DOHH2 (cell line): ENCODE measurements around the gene CLDN14.

Experiments
- H3F3A ChIP-seq: fragments of 200-600 bp; sonication (generic), shearing (Covaris generic); 2 replicates; pipeline ENCODE4 v1.6.0; 2016; ENCODE audit warnings: antibody characterized with exemption, mild to moderate bottlenecking; ENCODE audit not compliant: control insufficient read depth, insufficient read depth
- H3K27ac ChIP-seq: fragments of 200-600 bp; sonication (generic); 2 replicates; pipeline ENCODE4 v1.5.1; 2014; ENCODE audit warnings: low read depth, mild to moderate bottlenecking, low read length, moderate library complexity
- H3K27me3 ChIP-seq: fragments of 200-600 bp; sonication (generic); 2 replicates; pipeline ENCODE4 v1.6.1; 2014; ENCODE audit warnings: mild to moderate bottlenecking, low read length, mixed read lengths; ENCODE audit not compliant: control insufficient read depth
- H3K36me3 ChIP-seq: fragments of 200-600 bp; sonication (generic); 2 replicates; pipeline ENCODE4 v1.6.1; 2014; ENCODE audit warnings: mild to moderate bottlenecking, low read length, moderate library complexity, mixed read lengths; ENCODE audit not compliant: control insufficient read depth
- H3K4me1 ChIP-seq: fragments of 200-600 bp; sonication (generic); 2 replicates; pipeline ENCODE4 v1.6.1; 2014; ENCODE audit warnings: mild to moderate bottlenecking, low read length, mixed read lengths; ENCODE audit not compliant: control insufficient read depth
- H3K4me2 ChIP-seq: fragments of 200-600 bp; sonication (generic); 2 replicates; pipeline ENCODE4 v1.6.0; 2014; ENCODE audit warnings: mild to moderate bottlenecking, low read length, moderate library complexity
- H3K4me3 ChIP-seq: fragments of 200-600 bp; sonication (generic); 2 replicates; pipeline ENCODE4 v1.5.1; 2014; ENCODE audit warnings: mild to moderate bottlenecking, low read length, mixed read lengths
- H3K79me2 ChIP-seq: fragments of 200-600 bp; sonication (generic); 2 replicates; pipeline ENCODE4 v1.6.1; 2014; ENCODE audit warnings: mild to moderate bottlenecking, low read length, mixed read lengths; ENCODE audit not compliant: control insufficient read depth
- H3K9me2 ChIP-seq: fragments of 200-600 bp; sonication (generic); replicated peaks from 2 replicates; pipeline ENCODE4 v1.6.1; 2014; ENCODE audit warnings: mild to moderate bottlenecking, low read length, mixed read lengths; ENCODE audit not compliant: control insufficient read depth
- H3K9me3 ChIP-seq: fragments of 200-600 bp; sonication (generic); 2 replicates; pipeline ENCODE4 v1.6.1; 2014; ENCODE audit warnings: antibody characterized with exemption, low read length, mixed read lengths; ENCODE audit not compliant: control insufficient read depth, insufficient read depth
- H4K20me1 ChIP-seq: fragments of 200-600 bp; sonication (generic); 2 replicates; pipeline ENCODE4 v1.6.0; 2014; ENCODE audit warnings: low read depth, mild to moderate bottlenecking, antibody characterized with exemption, low read length, moderate library complexity; ENCODE audit not compliant: control insufficient read depth, insufficient read depth
- CTCF ChIP-seq: fragments of 200-600 bp; sonication (generic); IDR thresholded peaks from one replicate; pipeline ENCODE4 v1.5.1; 2014; ENCODE audit warnings: antibody characterized with exemption, mild to moderate bottlenecking, low read depth, low read length; ENCODE audit not compliant: poor library complexity, severe bottlenecking
- EZH2phosphoT487 ChIP-seq: fragments of 200-600 bp; sonication (generic); IDR thresholded peaks from 2 replicates; pipeline ENCODE4 v1.6.1; 2017; ENCODE audit warnings: borderline replicate concordance, mild to moderate bottlenecking, antibody characterized with exemption, low read length, moderate library complexity, mixed read lengths

CLDN14 gene

GRCh38 chr21:36465478-36465877, 14.4 kb downstream of the CLDN14 start:
- Histone ChIP-seq H3K27me3 (no peaks in the 10 kb centered on the region; the same call in 1 of the 2 replicates), H3F3A (no peaks in the 10 kb centered on the region), H3K79me2 (no peaks in the 10 kb centered on the region), H3K4me3 (no peak overlapping the region), H3K27ac (no peak overlapping the region), H3K9me2 (no peaks in the 10 kb centered on the region), H3K4me2 (no peak overlapping the region), H3K36me3 (no peaks in the 10 kb centered on the region), H3K4me1 (no peaks in the 10 kb centered on the region), H4K20me1 (no peaks in the 10 kb centered on the region), H3K9me3 (no peaks in the 10 kb centered on the region)
- TF ChIP-seq EZH2phosphoT487 (no peak), CTCF (no peak)

GRCh38 chr21:36464590-36464989, 15.3 kb downstream of the CLDN14 start:
- H3K27ac ChIP-seq = no peak overlapping the region
- TF ChIP-seq CTCF (no peak), EZH2phosphoT487 (no peak)
- no peaks in the 10 kb centered on the region for H4K20me1 ChIP-seq
- no peaks in the 10 kb centered on the region for H3K4me1 ChIP-seq
- H3K36me3 ChIP-seq = no peaks in the 10 kb centered on the region
- H3K9me3 ChIP-seq = no peaks in the 10 kb centered on the region
- no peak overlapping the region for H3K4me2 ChIP-seq
- no peaks in the 10 kb centered on the region for H3K79me2 ChIP-seq
- no peaks in the 10 kb centered on the region for H3F3A ChIP-seq
- H3K27me3 ChIP-seq = no peaks in the 10 kb centered on the region; the same call in 1 of the 2 replicates
- H3K9me2 ChIP-seq = no peaks in the 10 kb centered on the region
- H3K4me3 ChIP-seq = no peak overlapping the region

GRCh38 chr21:36463991-36464390, 15.9 kb downstream of the CLDN14 start:
- H3K9me2 ChIP-seq = no peaks in the 10 kb centered on the region
- H3K79me2 ChIP-seq = no peaks in the 10 kb centered on the region
- TF ChIP-seq EZH2phosphoT487 (no peak), CTCF (no peak)
- H3K4me2 ChIP-seq = no peak overlapping the region
- no peaks in the 10 kb centered on the region for H3K27me3 ChIP-seq
- no peaks in the 10 kb centered on the region for H3K36me3 ChIP-seq
- H3K4me1 ChIP-seq = no peaks in the 10 kb centered on the region
- H3K27ac ChIP-seq = no peak overlapping the region
- no peak overlapping the region for H3K4me3 ChIP-seq
- H4K20me1 ChIP-seq = no peaks in the 10 kb centered on the region
- no peaks in the 10 kb centered on the region for H3F3A ChIP-seq
- H3K9me3 ChIP-seq = no peaks in the 10 kb centered on the region

DNA sequence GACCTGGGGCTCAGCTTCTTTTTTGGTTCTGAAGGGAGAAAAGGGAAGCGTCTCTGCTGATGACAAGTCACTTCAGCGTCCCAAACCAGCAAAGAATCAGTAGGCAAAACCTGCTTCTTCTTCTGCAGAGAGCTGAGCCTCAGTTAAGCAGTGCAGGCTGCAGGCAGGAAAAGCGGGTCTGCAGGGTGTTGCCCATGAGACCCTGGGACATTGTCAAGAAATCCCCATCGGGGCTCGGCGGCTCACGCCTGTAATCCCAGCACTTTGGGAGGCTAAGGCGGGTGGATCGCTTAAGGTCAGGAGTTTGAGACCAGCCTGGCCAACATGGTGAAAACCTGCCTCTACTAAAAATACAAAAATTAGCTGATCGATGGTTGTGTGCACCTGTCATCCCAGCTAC, 16.7 kb downstream of the CLDN14 start:
- Histone ChIP-seq H3K27me3 (no peaks in the 10 kb centered on the region), H3K9me3 (no peaks in the 10 kb centered on the region), H4K20me1 (no peaks in the 10 kb centered on the region), H3K79me2 (no peaks in the 10 kb centered on the region), H3K4me3 (no peak overlapping the region), H3K27ac (no peak overlapping the region), H3K9me2 (no peaks in the 10 kb centered on the region), H3K36me3 (no peaks in the 10 kb centered on the region), H3K4me1 (no peaks in the 10 kb centered on the region), H3F3A (no peaks in the 10 kb centered on the region), H3K4me2 (no peak overlapping the region)
- TF ChIP-seq EZH2phosphoT487 (no peak), CTCF (no peak)
